ENCODE data around the gene MEIS3.

The MEIS3 gene

GRCh38 chr19:47435196-47435595, 15.9 kb upstream of the MEIS3 start:
- DNase-seq, result no peak

GRCh38 chr19:47434088-47434487, 14.8 kb upstream of the MEIS3 start:
- DNase-seq, result no peak

- DNase-seq, result no peak
These were observed 13.8 kb upstream of the MEIS3 start for GRCh38 chr19:47433121-47433520.

DNA sequence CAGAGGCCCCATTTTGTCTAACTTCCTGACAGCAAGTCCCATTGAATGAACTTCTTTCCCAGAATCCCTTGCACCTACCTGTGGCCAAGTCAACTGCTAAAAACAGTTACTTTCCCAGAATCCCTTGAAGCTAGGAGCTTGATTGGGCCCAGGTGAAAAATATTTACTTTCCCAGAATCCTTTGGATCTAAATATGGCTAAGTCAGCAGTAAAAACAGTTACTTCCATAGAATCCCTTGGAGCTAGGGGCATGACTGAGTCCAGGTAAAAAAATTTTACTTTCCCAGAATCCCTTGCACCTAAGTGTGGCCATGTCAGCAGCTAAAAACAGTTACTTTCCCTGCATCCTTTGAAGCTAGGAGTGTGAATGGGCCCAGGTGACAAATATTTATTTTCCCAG, 13.2 kb upstream of the MEIS3 start:
- DNase-seq, result no peak

DNA sequence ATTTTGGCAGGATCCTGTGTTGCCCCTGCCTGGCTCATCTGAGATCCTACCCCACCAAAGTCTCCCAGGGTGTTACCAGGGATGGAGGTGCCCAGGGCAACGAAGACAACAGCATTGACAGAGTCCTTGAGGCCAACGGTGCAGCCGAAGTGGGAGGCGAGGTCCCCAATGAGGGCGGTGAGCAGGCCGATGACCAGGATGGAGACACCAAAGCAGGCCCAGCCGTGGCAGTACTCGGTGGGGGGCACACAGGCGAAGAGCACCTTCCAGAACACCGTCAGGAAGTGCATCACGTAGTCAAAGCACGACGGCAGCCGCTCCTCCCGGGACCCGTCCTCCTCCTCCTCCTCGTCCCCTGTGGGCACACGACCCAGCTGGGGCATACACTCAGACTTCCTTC, 12.8 kb upstream of the MEIS3 start:
- DNase-seq, result no peak

DNA sequence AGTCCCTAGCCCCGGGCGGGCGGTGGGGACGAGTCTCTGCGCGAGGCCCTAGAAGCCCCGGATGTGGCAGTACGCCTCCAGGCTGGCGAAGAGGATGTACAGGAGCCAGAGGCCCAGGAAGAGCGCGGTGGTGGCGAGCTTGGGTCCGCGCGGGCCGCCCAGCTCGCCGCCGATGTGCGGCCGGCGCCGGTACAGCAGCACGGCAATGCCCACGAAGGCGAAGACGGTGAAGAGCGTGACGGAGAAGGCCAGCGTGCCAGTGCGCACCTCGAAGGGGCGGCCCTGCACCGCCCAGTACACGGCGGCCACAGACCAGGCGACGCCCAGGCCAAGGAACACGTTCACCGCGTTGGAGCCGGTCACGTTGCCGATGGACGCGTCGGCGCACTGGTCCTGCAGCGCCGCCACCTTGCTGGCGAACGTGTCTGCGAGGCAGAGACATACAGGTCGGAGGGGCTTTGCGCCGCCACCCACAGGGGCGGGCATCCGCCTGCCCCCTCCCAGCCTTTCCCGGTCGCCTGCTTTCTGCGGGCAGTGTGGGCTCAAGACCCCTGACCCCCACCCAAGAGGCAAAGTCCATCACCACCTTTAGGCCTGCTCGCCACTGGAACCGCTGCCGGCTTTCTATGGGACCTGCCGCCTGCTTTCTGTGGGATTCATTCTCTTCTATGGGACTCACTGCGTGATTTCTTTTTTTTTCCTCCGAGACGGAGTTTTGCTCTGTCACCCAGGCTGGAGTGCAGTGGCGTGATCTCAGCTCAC, 10.9 kb upstream of the MEIS3 start:
- DNase-seq, result no peak

GRCh38 chr19:47429140-47429793, 9.9 kb upstream of the MEIS3 start:
- DNase-seq, result no peak

DNA sequence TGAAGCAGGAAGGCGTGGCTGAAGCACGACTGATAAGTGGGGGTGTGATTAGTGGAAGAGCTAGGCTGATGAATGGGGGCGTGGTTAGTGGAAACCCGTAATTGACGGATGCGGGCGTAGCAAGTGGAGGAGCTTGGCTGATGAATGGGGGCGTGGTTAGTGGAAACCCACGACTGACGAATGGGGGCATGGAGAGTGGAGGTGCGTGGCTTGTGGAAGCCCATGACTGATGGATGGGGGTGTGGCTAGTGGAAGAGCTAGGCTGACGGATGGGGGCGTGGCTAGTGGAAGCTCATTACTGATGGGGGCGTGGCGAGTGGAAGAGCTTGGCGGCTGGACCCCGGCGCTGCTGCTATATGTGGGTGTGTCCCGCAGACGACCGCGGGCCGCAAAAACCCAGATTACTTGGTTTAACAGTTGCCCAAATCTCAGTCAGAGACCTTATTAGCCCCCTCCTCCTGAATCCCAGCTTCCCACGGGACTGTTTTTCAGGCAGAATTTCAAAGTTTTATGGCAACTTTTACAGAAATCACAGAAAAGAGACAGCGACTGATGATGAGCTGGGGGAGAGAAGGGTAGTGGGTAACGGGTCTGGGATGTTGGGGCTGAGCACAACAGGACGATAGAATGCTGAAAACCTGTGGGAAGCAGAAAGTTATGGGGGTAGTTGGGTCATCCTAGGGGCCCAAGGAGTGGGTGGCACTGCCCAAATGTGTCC, 9.0 kb upstream of the MEIS3 start:
- peak; percentile 98 for DNase-seq

DNA sequence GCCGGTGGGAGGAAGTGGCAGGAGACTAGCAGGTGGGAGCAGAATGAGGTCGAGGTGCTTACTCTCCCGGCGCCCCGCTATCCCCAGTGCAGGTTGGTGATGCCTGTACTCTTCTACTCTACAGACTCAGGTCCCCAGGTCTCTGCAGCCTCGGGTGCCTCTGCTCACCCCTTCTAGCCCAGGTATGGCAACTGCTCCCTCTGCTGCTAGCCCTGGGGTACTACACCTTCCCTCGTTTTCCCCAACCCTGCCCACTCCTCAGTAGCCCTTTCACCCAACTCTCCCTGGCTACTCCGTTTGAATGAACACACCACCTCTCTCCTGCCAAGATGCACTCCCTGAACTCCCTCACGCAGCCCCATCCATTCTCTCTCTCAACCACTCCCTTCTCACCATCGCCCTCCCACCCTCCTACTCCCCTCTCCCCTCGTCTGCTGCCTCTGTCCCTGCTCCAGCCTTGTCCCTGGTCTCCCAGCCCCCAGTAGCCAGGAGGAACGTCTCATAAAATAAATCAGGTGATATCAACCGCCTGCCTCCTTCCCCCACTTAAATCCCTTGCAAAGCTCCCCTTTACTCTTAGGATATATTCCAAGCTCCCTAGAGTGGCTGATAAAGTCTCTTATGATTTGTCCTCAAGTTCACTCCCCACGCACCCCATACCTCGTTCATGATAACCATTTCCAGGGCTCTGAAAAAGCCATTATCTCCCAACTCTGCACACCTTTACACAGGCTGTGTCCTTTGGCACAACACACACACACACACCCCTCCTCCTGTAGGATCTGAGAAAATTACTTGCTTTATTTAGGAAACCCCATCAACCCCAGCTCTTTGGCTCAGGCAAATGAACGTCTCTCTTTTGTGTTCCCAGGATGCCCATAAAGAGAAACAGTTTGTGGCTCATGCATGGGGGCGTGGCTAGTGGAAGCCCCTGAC, 8.2 kb upstream of the MEIS3 start:
- DNase-seq, result peak; percentile 68

DNA sequence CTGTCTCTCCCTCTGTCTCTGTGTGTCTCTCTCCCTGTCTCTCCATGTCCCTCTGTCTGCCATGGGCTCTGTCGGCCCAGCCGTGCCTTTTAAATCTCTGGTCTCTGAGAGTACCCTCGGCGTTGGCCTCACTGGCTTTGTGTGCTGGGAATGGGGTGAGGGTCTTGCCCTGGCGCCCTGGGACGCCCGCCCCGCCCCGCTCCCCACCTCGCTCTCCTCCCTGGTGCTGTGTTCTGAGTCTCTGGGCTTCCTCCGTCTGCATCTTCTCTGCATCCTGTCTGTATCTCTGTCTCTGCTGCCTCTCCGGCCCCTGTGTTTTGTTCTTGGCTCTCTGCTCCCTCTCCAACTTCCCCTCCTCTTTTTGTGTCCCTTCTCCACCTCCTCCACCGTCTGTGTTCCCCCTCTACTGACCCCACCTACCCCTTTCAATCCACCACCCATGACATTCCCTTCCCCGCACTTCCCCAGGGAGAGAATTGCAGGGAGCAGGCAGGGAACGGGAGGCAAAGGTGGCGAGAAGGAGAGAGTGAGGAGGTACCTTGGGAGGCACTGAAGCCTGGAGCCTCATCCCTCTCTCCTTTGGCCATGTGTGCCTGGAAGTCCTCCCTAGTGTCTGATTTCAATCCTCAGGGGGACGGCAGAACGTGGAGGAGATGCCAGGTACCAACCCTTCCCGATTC, 4.0 kb upstream of the MEIS3 start:
- DNase-seq, result no peak

DNA sequence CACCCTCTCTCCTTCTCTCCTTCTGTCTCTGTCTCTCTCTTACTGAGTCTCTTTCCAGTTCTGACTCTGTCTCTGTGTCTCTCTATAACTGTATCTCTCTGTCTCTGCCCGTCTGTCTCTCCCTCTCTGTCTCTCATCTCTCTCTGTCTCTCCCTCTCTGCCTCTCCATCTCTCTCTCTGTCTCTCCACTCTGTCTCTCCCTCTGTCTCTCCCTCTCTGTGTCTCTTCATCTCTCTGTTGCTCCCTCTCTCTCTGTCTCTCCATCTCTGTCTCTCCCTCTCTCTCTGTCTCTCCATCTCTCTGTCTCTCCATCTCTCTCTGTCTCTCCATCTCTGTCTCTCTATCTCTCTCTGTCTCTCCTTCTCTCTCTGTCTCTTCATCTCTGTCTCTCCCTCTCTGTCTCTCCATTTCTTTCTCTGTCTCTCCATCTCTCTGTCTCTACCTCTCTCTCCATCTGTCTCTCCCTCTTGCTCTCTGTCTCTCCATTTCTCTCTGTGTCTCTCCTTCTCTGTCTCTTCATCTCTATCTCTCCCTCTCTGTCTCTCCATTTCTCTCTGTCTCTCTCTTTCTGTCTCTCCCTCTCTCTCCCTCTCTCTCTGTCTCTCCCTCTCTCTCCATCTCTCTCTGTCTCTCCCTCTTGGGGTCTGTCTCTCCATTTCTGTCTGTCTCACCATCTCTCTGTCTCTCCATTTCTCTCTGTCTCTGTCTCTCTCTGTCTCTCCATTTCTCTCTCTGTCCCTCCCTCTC, 3.3 kb upstream of the MEIS3 start:
- DNase-seq, result no peak

- no peak for DNase-seq
These were observed 2.6 kb upstream of the MEIS3 start for GRCh38 chr19:47421844-47422395.

- DNase-seq, result no peak
These were observed 2.0 kb upstream of the MEIS3 start for GRCh38 chr19:47421244-47421786.

DNA sequence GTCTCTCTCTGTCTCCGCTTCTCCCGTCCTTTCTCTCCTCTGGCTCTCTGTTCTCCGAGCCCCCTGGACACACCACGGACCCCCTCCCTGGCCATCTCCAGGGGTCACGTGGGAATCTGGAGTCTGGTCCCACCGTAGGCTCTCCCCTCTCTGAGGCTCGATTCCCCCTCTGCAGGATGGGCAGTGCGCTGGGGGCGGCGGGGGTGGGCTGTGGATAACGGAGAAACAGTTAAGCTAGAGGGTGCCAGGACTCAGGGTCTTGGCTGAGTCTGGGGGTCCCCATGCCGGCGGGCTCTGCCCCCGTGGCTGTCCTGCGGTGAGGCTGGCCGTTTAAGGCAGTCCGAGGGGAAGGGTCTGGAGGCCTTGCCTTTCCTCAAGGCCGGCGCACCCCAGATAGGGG, 462 bp upstream of the MEIS3 start:
- DNase-seq, result no peak

- DNase-seq, result no peak
These were observed 666 bp downstream of the MEIS3 start for GRCh38 chr19:47418692-47419029.

DNA sequence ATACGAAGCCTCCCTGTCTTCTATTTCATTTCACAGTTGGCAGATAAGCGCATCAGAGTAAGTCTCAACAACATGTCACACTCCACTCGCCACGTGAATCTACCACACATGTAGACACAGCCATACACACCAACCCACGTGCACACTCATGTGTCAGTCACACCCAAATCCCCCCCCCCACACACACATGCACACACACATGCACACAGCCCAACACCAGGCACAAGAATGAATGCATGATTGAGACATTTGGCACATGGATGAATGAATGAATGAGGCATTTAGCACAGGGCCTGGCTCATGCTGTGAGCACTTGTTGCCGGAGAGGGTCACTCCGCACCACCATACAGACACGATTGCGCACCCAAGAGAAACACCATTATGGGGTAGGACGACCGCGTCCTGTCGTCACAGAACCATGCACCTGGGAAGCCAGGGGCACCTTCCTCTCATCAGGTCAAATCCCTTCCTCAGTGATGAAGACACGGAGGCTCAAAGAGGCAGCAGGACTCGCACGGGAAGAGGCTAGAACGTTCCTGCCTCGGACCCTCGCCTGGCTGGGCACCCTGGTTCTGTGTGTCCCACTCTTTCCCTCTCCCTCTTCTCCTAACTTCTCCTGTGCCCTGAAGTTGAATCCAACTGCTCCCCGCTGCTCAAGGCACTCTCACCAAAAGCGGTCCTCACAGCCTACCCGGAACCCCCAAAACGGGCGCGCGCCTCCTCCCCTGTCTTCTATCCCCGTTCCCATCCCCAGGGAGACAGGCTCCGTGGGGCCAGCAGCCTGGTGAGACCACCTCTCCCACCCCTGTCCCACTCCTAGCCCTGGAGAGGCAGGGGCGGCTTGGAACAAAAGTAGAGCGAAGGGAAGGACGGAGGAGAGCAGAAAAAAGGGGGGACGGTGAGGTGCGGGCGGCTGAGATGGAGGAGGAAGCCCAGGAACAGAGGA, 1.3 kb downstream of the MEIS3 start:
- DNase-seq, result no peak

DNA sequence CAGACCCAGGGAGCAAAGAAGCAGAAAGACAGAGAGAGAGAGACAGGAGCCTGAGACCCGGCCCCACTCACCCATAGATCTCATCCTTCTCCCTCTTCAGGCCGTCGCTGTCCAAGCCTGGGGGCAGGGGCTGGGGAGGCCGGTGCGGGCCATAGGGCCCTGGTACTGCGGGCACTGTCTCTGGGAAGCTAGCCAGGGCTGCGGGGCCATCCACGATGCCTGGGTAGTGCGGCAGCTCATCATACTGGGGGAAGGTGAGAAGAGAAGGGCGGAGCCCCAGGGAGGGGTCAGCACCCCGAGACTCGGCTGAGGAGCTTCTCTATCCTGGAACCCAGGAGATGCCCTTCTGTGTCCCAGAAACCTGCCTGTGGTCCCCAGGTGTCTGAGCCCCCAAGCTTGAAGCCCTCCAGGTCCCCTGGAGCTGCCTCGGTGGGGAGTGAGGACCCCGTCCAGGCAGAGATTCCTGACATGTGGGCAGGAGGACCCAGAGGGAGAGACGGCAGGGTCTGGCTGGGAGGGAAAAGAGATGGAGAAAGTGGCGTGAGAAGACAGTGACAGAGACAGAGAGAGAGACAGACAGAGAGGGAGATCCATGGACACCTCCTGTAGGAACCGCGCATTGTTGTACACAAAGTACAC, 2.1 kb downstream of the MEIS3 start:
- no peak for DNase-seq

GRCh38 chr19:47416643-47416985, 2.7 kb downstream of the MEIS3 start:
- DNase-seq, result no peak

GRCh38 chr19:47415953-47416642, 3.2 kb downstream of the MEIS3 start:
- no peak for DNase-seq
